ENCODE results near the gene IPO11.
"Not testable (repeated sequence)": the region's sequence is repeated elsewhere in the genome, so short reads cannot be mapped to it uniquely, and the experiment has no call there.

Gene IPO11

GRCh38 chr5:62457071-62457470 lies 44.5 kb downstream of the IPO11 start:
- no peak for DNase-seq

GRCh38 chr5:62460578-62460983 lies 48.0 kb downstream of the IPO11 start:
- DNase-seq = peak in 1 of 2 donors; percentile 54

GRCh38 chr5:62461561-62461960 lies 49.0 kb downstream of the IPO11 start:
- DNase-seq = no peak

- no peak for DNase-seq
Observed at GRCh38 chr5:62465985-62466925, 53.7 kb downstream of the IPO11 start.

- DNase-seq = no peak
Observed at GRCh38 chr5:62473209-62473608, 60.6 kb downstream of the IPO11 start.

- DNase-seq = no peak
Observed at GRCh38 chr5:62475072-62475471, 62.5 kb downstream of the IPO11 start.

GRCh38 chr5:62477801-62478200 lies 65.2 kb downstream of the IPO11 start:
- DNase-seq = no peak

- no peak for DNase-seq
Observed at GRCh38 chr5:62483556-62483955, 71.0 kb downstream of the IPO11 start.

GRCh38 chr5:62486672-62487071 lies 74.1 kb downstream of the IPO11 start:
- no peak for DNase-seq

GRCh38 chr5:62488531-62488930 lies 76.0 kb downstream of the IPO11 start:
- DNase-seq = no peak

- DNase-seq = no peak
Observed at GRCh38 chr5:62489471-62489870, 76.9 kb downstream of the IPO11 start.

GRCh38 chr5:62494772-62495171 lies 82.2 kb downstream of the IPO11 start:
- DNase-seq = peak in 1 of 2 donors; percentile 32

GRCh38 chr5:62496876-62497275 lies 84.3 kb downstream of the IPO11 start:
- no peak for DNase-seq

- DNase-seq = no peak
Observed at GRCh38 chr5:62498961-62499360, 86.4 kb downstream of the IPO11 start.

- no peak for DNase-seq
Observed at GRCh38 chr5:62499756-62500155, 87.2 kb downstream of the IPO11 start.

- no peak for DNase-seq
Observed at GRCh38 chr5:62502456-62503101, 90.0 kb downstream of the IPO11 start.

GRCh38 chr5:62504129-62504528 lies 91.6 kb downstream of the IPO11 start:
- DNase-seq = no peak

- no peak for DNase-seq
Observed at GRCh38 chr5:62506659-62507460, 94.3 kb downstream of the IPO11 start.

GRCh38 chr5:62508760-62509159 lies 96.2 kb downstream of the IPO11 start:
- not testable (repeated sequence) for DNase-seq

- no peak for DNase-seq
Observed at GRCh38 chr5:62509806-62510205, 97.2 kb downstream of the IPO11 start.

- not testable (repeated sequence) for DNase-seq
Observed at GRCh38 chr5:62513085-62513484, 100.5 kb downstream of the IPO11 start.

- no peak for DNase-seq
Observed at GRCh38 chr5:62514510-62515119, 102.1 kb downstream of the IPO11 start.

- DNase-seq = not testable (repeated sequence)
Observed at GRCh38 chr5:62520812-62521211, 108.2 kb downstream of the IPO11 start.

All from bone marrow (tissue), 2 donors.